Stimulated activated CD4-positive, alpha-beta T cell treated with anti-CD3 and anti-CD28 coated beads, TNF-alpha, amount 100 ng/mL, for 1 hour (primary cell): ENCODE measurements around the gene EVA1A.

ENCODE experiments used
- DNase-seq, 3 donors: peaks; one replicate each; pipeline ENCODE4 v3.0.0-alpha.2; 2020; ENCODE audit warnings: low read depth in 3 of 3, low spot score in 1 of 3

EVA1A gene

GRCh38 chr2:75589391-75590105 is 28.8 kb upstream of the EVA1A start:
- no peak for DNase-seq

GRCh38 chr2:75587954-75588587 is 27.3 kb upstream of the EVA1A start:
- no peak for DNase-seq

- DNase-seq = no peak
Measured at GRCh38 chr2:75586971-75587370, 26.2 kb upstream of the EVA1A start.

GRCh38 chr2:75582840-75583239 is 22.1 kb upstream of the EVA1A start:
- DNase-seq = no peak

GRCh38 chr2:75580606-75581005 is 19.9 kb upstream of the EVA1A start:
- no peak for DNase-seq

- DNase-seq = no peak
Measured at GRCh38 chr2:75580156-75580555, 19.4 kb upstream of the EVA1A start.

- DNase-seq = no peak
Measured at GRCh38 chr2:75579186-75579585, 18.4 kb upstream of the EVA1A start.

- no peak for DNase-seq
Measured at GRCh38 chr2:75577280-75577679, 16.5 kb upstream of the EVA1A start.

GRCh38 chr2:75574106-75574505 is 13.4 kb upstream of the EVA1A start:
- DNase-seq = no peak

- DNase-seq = no peak
Measured at GRCh38 chr2:75573145-75573878, 12.6 kb upstream of the EVA1A start.

- DNase-seq = no peak
Measured at GRCh38 chr2:75571730-75572430, 11.1 kb upstream of the EVA1A start.

- DNase-seq = no peak
Measured at GRCh38 chr2:75570948-75571729, 10.4 kb upstream of the EVA1A start.

GRCh38 chr2:75570024-75570947 is 9.5 kb upstream of the EVA1A start:
- no peak for DNase-seq

GRCh38 chr2:75569546-75569945 is 8.8 kb upstream of the EVA1A start:
- no peak for DNase-seq

- DNase-seq = no peak
Measured at GRCh38 chr2:75568174-75568573, 7.4 kb upstream of the EVA1A start.

GRCh38 chr2:75565472-75566462 is 5.0 kb upstream of the EVA1A start:
- no peak for DNase-seq

GRCh38 chr2:75564713-75565359 is 4.1 kb upstream of the EVA1A start:
- DNase-seq = no peak

- no peak for DNase-seq
Measured at GRCh38 chr2:75564026-75564688, 3.4 kb upstream of the EVA1A start.
